ENCODE data around the gene IL9R.
"Not testable (repeated sequence)": the region's sequence is repeated elsewhere in the genome, so short reads cannot be mapped to it uniquely, and the experiment has no call there.

The IL9R gene

GRCh38 chrX:155983326-155983725, 14.2 kb upstream of the IL9R start:
- Histone ChIP-seq H3K4me1 (ENCODE audit: insufficient read depth, poor library complexity, severe bottlenecking) (no peaks in the 10 kb centered on the region), H3K27ac (ENCODE audit: poor library complexity, severe bottlenecking) (no peak overlapping the region), H3K4me3 (ENCODE audit: severe bottlenecking) (no peak overlapping the region), H3K27me3 (ENCODE audit: insufficient read depth, poor library complexity, severe bottlenecking) (no peaks in the 10 kb centered on the region), H3K9me3 (ENCODE audit: severe bottlenecking) (no peaks in the 10 kb centered on the region), H3K36me3 (ENCODE audit: low read depth) (no peaks in the 10 kb centered on the region)
- ATAC-seq (ENCODE audit: low read depth): no peak
- no peak for DNase-seq (ENCODE audit: low spot score)
- TF ChIP-seq CTCF (IDR thresholded peaks at IDR 0.05; ENCODE audit: poor library complexity, severe bottlenecking): no peak

- H3K4me1 ChIP-seq (ENCODE audit: insufficient read depth, poor library complexity, severe bottlenecking): no peaks in the 10 kb centered on the region
- DNase-seq (ENCODE audit: low spot score): no peak
- no peak for TF ChIP-seq CTCF (IDR thresholded peaks at IDR 0.05; ENCODE audit: poor library complexity, severe bottlenecking)
- no peaks in the 10 kb centered on the region for H3K36me3 ChIP-seq (ENCODE audit: low read depth)
- H3K4me3 ChIP-seq (ENCODE audit: severe bottlenecking): no peak overlapping the region
- no peaks in the 10 kb centered on the region for H3K27me3 ChIP-seq (ENCODE audit: insufficient read depth, poor library complexity, severe bottlenecking)
- no peak overlapping the region for H3K27ac ChIP-seq (ENCODE audit: poor library complexity, severe bottlenecking)
- H3K9me3 ChIP-seq (ENCODE audit: severe bottlenecking): no peaks in the 10 kb centered on the region
- ATAC-seq (ENCODE audit: low read depth): no peak
Measured at GRCh38 chrX:155985208-155985607, 12.3 kb upstream of the IL9R start.

- ATAC-seq (ENCODE audit: low read depth); DNase-seq (ENCODE audit: low spot score); H3K4me1 ChIP-seq (ENCODE audit: insufficient read depth, poor library complexity, severe bottlenecking); H3K4me3 ChIP-seq (ENCODE audit: severe bottlenecking); H3K36me3 ChIP-seq (ENCODE audit: low read depth); H3K9me3 ChIP-seq (ENCODE audit: severe bottlenecking); H3K27me3 ChIP-seq (ENCODE audit: insufficient read depth, poor library complexity, severe bottlenecking); H3K27ac ChIP-seq (ENCODE audit: poor library complexity, severe bottlenecking): not testable (repeated sequence)
Measured at GRCh38 chrX:155986995-155987394, 10.5 kb upstream of the IL9R start.

- H3K4me1 ChIP-seq (ENCODE audit: insufficient read depth, poor library complexity, severe bottlenecking): no peaks in the 10 kb centered on the region
- ATAC-seq (ENCODE audit: low read depth): no peak
- no peaks in the 10 kb centered on the region for H3K36me3 ChIP-seq (ENCODE audit: low read depth)
- no peak for TF ChIP-seq CTCF (IDR thresholded peaks at IDR 0.05; ENCODE audit: poor library complexity, severe bottlenecking)
- no peaks in the 10 kb centered on the region for H3K9me3 ChIP-seq (ENCODE audit: severe bottlenecking)
- H3K4me3 ChIP-seq (ENCODE audit: severe bottlenecking): no peak overlapping the region
- no peak for DNase-seq (ENCODE audit: low spot score)
- no peak overlapping the region for H3K27ac ChIP-seq (ENCODE audit: poor library complexity, severe bottlenecking)
- no peaks in the 10 kb centered on the region for H3K27me3 ChIP-seq (ENCODE audit: insufficient read depth, poor library complexity, severe bottlenecking)
Measured at GRCh38 chrX:155988859-155989258, 8.6 kb upstream of the IL9R start.

GRCh38 chrX:155993421-155993820, 4.1 kb upstream of the IL9R start:
- Histone ChIP-seq H3K4me3 (ENCODE audit: severe bottlenecking) (no peak overlapping the region), H3K4me1 (ENCODE audit: insufficient read depth, poor library complexity, severe bottlenecking) (no peaks in the 10 kb centered on the region), H3K27ac (ENCODE audit: poor library complexity, severe bottlenecking) (no peak overlapping the region), H3K36me3 (ENCODE audit: low read depth) (no peaks in the 10 kb centered on the region), H3K27me3 (ENCODE audit: insufficient read depth, poor library complexity, severe bottlenecking) (no peaks in the 10 kb centered on the region), H3K9me3 (ENCODE audit: severe bottlenecking) (no peaks in the 10 kb centered on the region)
- ATAC-seq (ENCODE audit: low read depth): no peak
- no peak for DNase-seq (ENCODE audit: low spot score)
- no peak for TF ChIP-seq CTCF (IDR thresholded peaks at IDR 0.05; ENCODE audit: poor library complexity, severe bottlenecking)
